CD4-positive, alpha-beta T cell (primary cell): ENCODE measurements around the gene CEACAM7. TPM values are rescaled to one million over a fixed set of nuclear protein-coding genes. Genes with fewer than 3 reads are reported as not detected.
"Not testable (repeated sequence)": the region's sequence is repeated elsewhere in the genome, so short reads cannot be mapped to it uniquely, and the experiment has no call there.

ENCODE experiments used
- ATAC-seq: fragments of 200-7000 bp; cut with Tn5 transposase; one replicate; pipeline ENCODE4 v1.10.0; 2022; ENCODE audit warnings: mild to moderate bottlenecking; ENCODE audit not compliant: poor library complexity
- CTCF ChIA-PET: fragments of 350-600 bp; sonication (Branson Sonifier 250); formaldehyde crosslinking; loops from one replicate; lab custom pipeline; 2021; ENCODE audit warnings: antibody characterized with exemption, inconsistent platforms; lab: Charles Lee
- POLR2A ChIA-PET: fragments of 350-600 bp; sonication (Branson Sonifier 250); formaldehyde crosslinking; loops from one replicate; lab custom pipeline; 2021; ENCODE audit warnings: antibody characterized with exemption, inconsistent platforms; lab: Charles Lee
- DNase-seq, 14 experiments: peaks; one replicate each; pipeline ENCODE4 v3.0.0-alpha.2; 2013 to 2020; ENCODE audit warnings: mixed read lengths in 2 of 14
- H3K27ac ChIP-seq, 2 donors: one replicate each; pipeline versions ENCODE4 v1.5.1 to v1.7.0; 2013; ENCODE audit warnings: low read length in 2 of 2, low read depth in 1 of 2, mild to moderate bottlenecking in 1 of 2
- H3K27me3 ChIP-seq, 2 experiments: 1 replicate in 1 of 2; 2 replicates in 1 of 2; pipeline versions ENCODE4 v1.6.1 to v1.7.0; 2013; ENCODE audit warnings: low read length in 2 of 2, control low read depth in 1 of 2, mild to moderate bottlenecking in 1 of 2, moderate library complexity in 1 of 2; ENCODE audit not compliant: insufficient read depth in 2 of 2, control insufficient read depth in 1 of 2
- H3K36me3 ChIP-seq: one replicate; pipeline ENCODE4 v1.6.1; 2013; ENCODE audit warnings: low read length, control low read depth; ENCODE audit not compliant: insufficient read depth
- H3K4me1 ChIP-seq: one replicate; pipeline ENCODE4 v1.6.1; 2013; ENCODE audit warnings: low read length, control low read depth; ENCODE audit not compliant: insufficient read depth
- H3K4me3 ChIP-seq: one replicate; pipeline ENCODE4 v1.5.1; 2013; ENCODE audit warnings: mild to moderate bottlenecking, low read length, moderate library complexity
- H3K9me3 ChIP-seq, 2 experiments: 1 replicate in 1 of 2; 2 replicates in 1 of 2; pipeline versions ENCODE4 v1.6.1 to v1.7.0; 2013; ENCODE audit warnings: low read length in 2 of 2, mild to moderate bottlenecking in 2 of 2, control low read depth in 1 of 2, moderate library complexity in 1 of 2; ENCODE audit not compliant: control insufficient read depth in 1 of 2, insufficient read depth in 1 of 2
- H3K27ac Mint-ChIP-seq: one replicate; pipeline ENCODE4 v1.8.0; 2020; ENCODE audit warnings: mixed read lengths
- H3K27me3 Mint-ChIP-seq: one replicate; pipeline ENCODE4 v1.8.0; 2021; ENCODE audit warnings: mixed read lengths
- H3K36me3 Mint-ChIP-seq: one replicate; pipeline ENCODE4 v1.8.0; 2021; ENCODE audit warnings: low read depth, mixed read lengths
- H3K4me1 Mint-ChIP-seq: one replicate; pipeline ENCODE4 v1.8.0; 2021; ENCODE audit warnings: low read depth, mixed read lengths
- H3K4me3 Mint-ChIP-seq: one replicate; pipeline ENCODE4 v1.8.0; 2020; ENCODE audit warnings: mild to moderate bottlenecking, mixed read lengths
- H3K9me3 Mint-ChIP-seq: one replicate; pipeline ENCODE4 v1.8.0; 2020; ENCODE audit warnings: mixed read lengths
- intact Hi-C, 2 experiments: fragments of 100-400 bp; cut with DNase I in 1 of 2; cut with micrococcal nuclease in 1 of 2; formaldehyde crosslinking; loops; one replicate each; pipeline versions ENCODE4 v1.15.1 to v1.9.0; 2023 to 2025; cut with DNase I, micrococcal nuclease
- total RNA-seq, 174 experiments: library from RNA in 2 of 174; stranded (reverse) in 2 of 174; gene quantifications; one replicate each; pipeline ENCODE4 v1.2.3 and lab custom pipeline; 2021 to 2026
- TF ChIP-seq, protein P1 (sequence below): fragments of 200-600 bp; IDR thresholded peaks from one replicate; pipeline ENCODE4 v1.8.0; 2022; ENCODE audit warnings: antibody characterized with exemption, mild to moderate bottlenecking

The CEACAM7 gene
- total RNA-seq, 2 experiments from 2014 or later, result not detected

DNA sequence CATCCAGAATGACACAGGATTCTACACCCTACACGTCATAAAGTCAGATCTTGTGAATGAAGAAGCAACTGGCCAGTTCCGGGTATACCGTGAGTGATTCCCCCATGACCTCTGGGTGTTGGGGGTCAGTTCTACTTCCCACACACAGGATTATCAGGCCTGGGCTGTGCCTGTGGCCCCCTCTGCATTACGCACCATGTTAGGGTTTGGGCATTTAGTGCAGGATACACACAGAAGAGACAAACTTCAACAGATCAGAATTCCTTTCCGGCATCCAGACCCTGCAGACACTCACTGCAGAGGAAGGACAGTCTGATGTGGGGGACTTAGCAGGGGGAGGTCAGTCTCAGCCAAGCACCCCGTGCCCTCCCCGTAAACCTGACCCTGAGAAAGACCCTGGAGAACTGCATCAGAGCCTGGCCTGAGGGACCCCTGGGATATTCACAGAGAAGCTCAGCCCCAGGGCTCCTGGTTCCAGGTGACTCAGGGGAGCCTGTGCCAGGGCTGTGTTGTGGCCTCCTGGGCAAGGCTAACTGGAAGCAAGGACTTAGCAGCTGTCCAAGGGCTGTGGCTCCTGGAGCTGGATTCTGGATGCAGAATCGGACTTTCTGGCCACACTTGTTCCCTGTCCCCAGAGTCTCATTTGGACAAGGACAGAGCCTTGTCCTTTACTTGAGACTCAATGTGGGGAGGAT lies 22.0 kb upstream of the CEACAM7 start:
- no peak overlapping the region for H3K4me3 ChIP-seq
- POLR2A ChIA-PET, result no interaction called here
- TF ChIP-seq, protein P1, sequence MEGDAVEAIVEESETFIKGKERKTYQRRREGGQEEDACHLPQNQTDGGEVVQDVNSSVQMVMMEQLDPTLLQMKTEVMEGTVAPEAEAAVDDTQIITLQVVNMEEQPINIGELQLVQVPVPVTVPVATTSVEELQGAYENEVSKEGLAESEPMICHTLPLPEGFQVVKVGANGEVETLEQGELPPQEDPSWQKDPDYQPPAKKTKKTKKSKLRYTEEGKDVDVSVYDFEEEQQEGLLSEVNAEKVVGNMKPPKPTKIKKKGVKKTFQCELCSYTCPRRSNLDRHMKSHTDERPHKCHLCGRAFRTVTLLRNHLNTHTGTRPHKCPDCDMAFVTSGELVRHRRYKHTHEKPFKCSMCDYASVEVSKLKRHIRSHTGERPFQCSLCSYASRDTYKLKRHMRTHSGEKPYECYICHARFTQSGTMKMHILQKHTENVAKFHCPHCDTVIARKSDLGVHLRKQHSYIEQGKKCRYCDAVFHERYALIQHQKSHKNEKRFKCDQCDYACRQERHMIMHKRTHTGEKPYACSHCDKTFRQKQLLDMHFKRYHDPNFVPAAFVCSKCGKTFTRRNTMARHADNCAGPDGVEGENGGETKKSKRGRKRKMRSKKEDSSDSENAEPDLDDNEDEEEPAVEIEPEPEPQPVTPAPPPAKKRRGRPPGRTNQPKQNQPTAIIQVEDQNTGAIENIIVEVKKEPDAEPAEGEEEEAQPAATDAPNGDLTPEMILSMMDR, result no peak
- Mint-ChIP-seq H3K9me3 (no peaks in the 10 kb centered on the region), H3K36me3 (no peaks in the 10 kb centered on the region), H3K4me1 (no peaks in the 10 kb centered on the region), H3K27ac (no peak overlapping the region), H3K4me3 (no peak overlapping the region), H3K27me3 (peaks cover 68% of the 10 kb centered on the region)
- ATAC-seq, result no peak
- no peak for DNase-seq
- CTCF ChIA-PET, result no interaction called here
- H3K27me3 ChIP-seq, result peaks cover 16 to 21% of the 10 kb centered on the region in 2 experiments
- no peaks in the 10 kb centered on the region for H3K36me3 ChIP-seq
- intact Hi-C loops, result loop anchor here in 1 of 2 experiments (5.0 kb wide), 1 partner anchor 68 kb away; no protein-coding TSS in a partner anchor
- H3K9me3 ChIP-seq, result peaks cover 0 to 8% of the 10 kb centered on the region in 2 experiments
- peaks cover 8% of the 10 kb centered on the region for H3K4me1 ChIP-seq
- H3K27ac ChIP-seq, result no peak overlapping the region

DNA sequence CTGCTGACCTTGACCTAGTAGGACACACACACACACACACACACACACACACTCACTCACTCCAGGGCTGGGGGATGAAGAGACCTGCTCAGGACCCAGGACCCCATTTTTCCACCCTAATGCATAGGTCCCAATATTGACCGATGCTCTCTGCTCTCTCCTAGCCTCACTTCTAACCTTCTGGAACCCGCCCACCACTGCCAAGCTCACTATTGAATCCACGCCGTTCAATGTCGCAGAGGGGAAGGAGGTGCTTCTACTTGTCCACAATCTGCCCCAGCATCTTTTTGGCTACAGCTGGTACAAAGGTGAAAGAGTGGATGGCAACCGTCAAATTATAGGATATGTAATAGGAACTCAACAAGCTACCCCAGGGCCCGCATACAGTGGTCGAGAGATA lies 21.4 kb upstream of the CEACAM7 start:
- H3K36me3 ChIP-seq, H3K4me3 Mint-ChIP-seq, POLR2A ChIA-PET, H3K36me3 Mint-ChIP-seq, H3K4me3 ChIP-seq, H3K27ac Mint-ChIP-seq, DNase-seq, ATAC-seq, H3K27ac ChIP-seq, CTCF ChIA-PET, H3K4me1 Mint-ChIP-seq, H3K9me3 ChIP-seq, H3K4me1 ChIP-seq, H3K9me3 Mint-ChIP-seq: not testable (repeated sequence)
- intact Hi-C loops, result loop anchor here in 1 of 2 experiments (5.0 kb wide), 1 partner anchor 67 kb away; no protein-coding TSS in a partner anchor
- H3K27me3 Mint-ChIP-seq, result peaks cover 73% of the 10 kb centered on the region
- H3K27me3 ChIP-seq, result peaks cover 18 to 19% of the 10 kb centered on the region in 2 experiments

DNA sequence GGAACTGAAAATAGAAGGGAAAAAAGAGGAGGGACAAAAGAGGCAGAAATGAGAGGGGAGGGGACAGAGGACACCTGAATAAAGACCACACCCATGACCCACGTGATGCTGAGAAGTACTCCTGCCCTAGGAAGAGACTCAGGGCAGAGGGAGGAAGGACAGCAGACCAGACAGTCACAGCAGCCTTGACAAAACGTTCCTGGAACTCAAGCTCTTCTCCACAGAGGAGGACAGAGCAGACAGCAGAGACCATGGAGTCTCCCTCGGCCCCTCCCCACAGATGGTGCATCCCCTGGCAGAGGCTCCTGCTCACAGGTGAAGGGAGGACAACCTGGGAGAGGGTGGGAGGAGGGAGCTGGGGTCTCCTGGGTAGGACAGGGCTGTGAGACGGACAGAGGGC lies 20.4 kb upstream of the CEACAM7 start, which contains the start of gene CEACAM5:
Gene CEACAM5 (plus strand): TSS at position 146 of the 400 bp plus-strand sequence. CDS start 106 bp downstream, at position 252.
- intact Hi-C loops, result loop anchor here in 1 of 2 experiments (5.0 kb wide), 1 partner anchor 66 kb away; no protein-coding TSS in a partner anchor
- no peak within 1 kb of the TSS for H3K27ac Mint-ChIP-seq

More for the DNA sequence above, 20.4 kb upstream of the CEACAM7 start, which contains the start of gene CEACAM5:
- peaks cover 22% of the 10 kb centered on the region in 2 experiments for H3K27me3 ChIP-seq
- H3K9me3 ChIP-seq, result peaks cover 0 to 14% of the 10 kb centered on the region in 2 experiments
- no peaks in the 10 kb centered on the region for H3K4me1 Mint-ChIP-seq
- DNase-seq (no peak), ATAC-seq (no peak)
- peaks cover 66% of the 10 kb centered on the region for H3K27me3 Mint-ChIP-seq
- no peaks in the 10 kb centered on the region for H3K36me3 ChIP-seq
- CTCF ChIA-PET, result no interaction called here
- TF ChIP-seq, protein P1, result no peak
- no peak within 1 kb of the TSS for H3K27ac ChIP-seq
- no peak within 1 kb of the TSS for H3K4me3 ChIP-seq
- H3K36me3 Mint-ChIP-seq, result no peaks in the 10 kb centered on the region
- H3K4me1 ChIP-seq, result peaks cover 8% of the 10 kb centered on the region
- no peaks in the 10 kb centered on the region for H3K9me3 Mint-ChIP-seq
- no peak within 1 kb of the TSS for H3K4me3 Mint-ChIP-seq
- POLR2A ChIA-PET, result no interaction called here
